GM04503 (cell line): ENCODE data around the gene KRT5.
A peak's percentile ranks its signal among the peaks of the same experiment; 100 is the strongest.
"Not testable (repeated sequence)": the region's sequence is repeated elsewhere in the genome, so short reads cannot be mapped to it uniquely, and the experiment has no call there.

Source experiments
- DNase-seq: peaks from one replicate; pipeline ENCODE4 v3.0.0-alpha.2; 2012; ENCODE audit warnings: low read depth

Gene KRT5

GRCh38 chr12:52519387-52519703, 849 bp downstream of the KRT5 start:
- DNase-seq: no peak

- no peak for DNase-seq
These were observed 1.4 kb downstream of the KRT5 start for GRCh38 chr12:52518574-52519386.

GRCh38 chr12:52517888-52518287, 2.3 kb downstream of the KRT5 start:
- DNase-seq: no peak

- no peak for DNase-seq
These were observed 3.0 kb downstream of the KRT5 start for GRCh38 chr12:52517005-52517835.

GRCh38 chr12:52515927-52516831, 4.0 kb downstream of the KRT5 start:
- no peak for DNase-seq

GRCh38 chr12:52515319-52515646, 4.9 kb downstream of the KRT5 start:
- DNase-seq: no peak

GRCh38 chr12:52514471-52515318, 5.5 kb downstream of the KRT5 start:
- DNase-seq: no peak

GRCh38 chr12:52513736-52514135, 6.5 kb downstream of the KRT5 start:
- DNase-seq: no peak

GRCh38 chr12:52508211-52508610, 12.0 kb downstream of the KRT5 start:
- DNase-seq: no peak

GRCh38 chr12:52506858-52507715, 13.1 kb downstream of the KRT5 start:
- no peak for DNase-seq

- no peak for DNase-seq
These were observed 17.3 kb downstream of the KRT5 start for GRCh38 chr12:52502877-52503276.

GRCh38 chr12:52501490-52501889, 18.7 kb downstream of the KRT5 start:
- DNase-seq: no peak

GRCh38 chr12:52500574-52500973, 19.6 kb downstream of the KRT5 start:
- not testable (repeated sequence) for DNase-seq

- no peak for DNase-seq
These were observed 20.2 kb downstream of the KRT5 start for GRCh38 chr12:52499806-52500560.

GRCh38 chr12:52498946-52499345, 21.2 kb downstream of the KRT5 start:
- no peak for DNase-seq

GRCh38 chr12:52497975-52498374, 22.2 kb downstream of the KRT5 start:
- no peak for DNase-seq

- DNase-seq: peak; percentile 47
These were observed 23.6 kb downstream of the KRT5 start for GRCh38 chr12:52496590-52497071.

GRCh38 chr12:52496054-52496453, 24.1 kb downstream of the KRT5 start:
- DNase-seq: no peak

- no peak for DNase-seq
These were observed 24.8 kb downstream of the KRT5 start for GRCh38 chr12:52495389-52495788.

GRCh38 chr12:52494518-52494917, 25.7 kb downstream of the KRT5 start:
- DNase-seq: peak; percentile 34
